Activated CD4-positive, CD25-positive, alpha-beta regulatory T cell treated with anti-CD3 and anti-CD28 coated beads, Interleukin-2, amount 50 U/mL, for 16 hours (primary cell): ENCODE data around the gene POU3F3.

Experiments used
- DNase-seq: peaks from one replicate; pipeline ENCODE4 v3.0.0-alpha.2; 2020; ENCODE audit warnings: low read depth, low spot score

The POU3F3 gene

DNA sequence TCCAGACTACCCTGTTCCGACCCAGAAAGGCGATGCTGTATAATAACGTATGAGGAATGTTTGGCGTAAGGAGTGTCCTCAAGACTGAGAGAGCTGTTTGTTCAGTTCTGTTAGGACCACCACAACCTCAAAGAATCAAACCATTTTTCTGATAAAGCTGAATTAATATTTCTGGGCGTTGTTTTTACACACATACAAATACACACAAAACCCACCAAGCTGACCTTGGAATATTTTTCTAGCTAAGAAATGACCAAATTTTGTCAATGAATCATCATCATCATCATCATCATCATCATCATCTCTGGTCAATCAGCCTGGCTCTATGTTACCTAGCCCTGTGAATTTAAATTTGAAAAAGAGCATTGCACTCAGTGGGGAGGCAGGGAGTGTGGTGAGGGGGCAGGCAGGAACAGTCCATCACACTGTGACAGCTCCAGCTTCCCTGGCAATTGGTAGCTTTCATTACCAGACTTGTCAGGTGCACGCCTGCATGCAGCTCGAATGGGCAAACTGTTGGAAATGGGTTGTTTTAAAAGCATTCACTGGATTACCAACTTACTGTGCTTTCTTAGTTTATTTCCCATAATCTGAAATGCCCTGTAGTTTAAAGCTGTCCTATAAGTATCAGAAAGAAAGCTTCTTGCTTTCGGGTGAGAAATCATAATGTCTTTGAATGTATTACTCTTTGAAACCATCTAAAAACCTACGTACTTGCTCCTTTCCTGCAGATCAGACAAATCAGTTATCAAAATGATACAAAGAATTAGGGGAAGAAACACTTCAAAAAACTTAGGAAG lies 6.9 kb upstream of the POU3F3 start:
- no peak for DNase-seq

DNA sequence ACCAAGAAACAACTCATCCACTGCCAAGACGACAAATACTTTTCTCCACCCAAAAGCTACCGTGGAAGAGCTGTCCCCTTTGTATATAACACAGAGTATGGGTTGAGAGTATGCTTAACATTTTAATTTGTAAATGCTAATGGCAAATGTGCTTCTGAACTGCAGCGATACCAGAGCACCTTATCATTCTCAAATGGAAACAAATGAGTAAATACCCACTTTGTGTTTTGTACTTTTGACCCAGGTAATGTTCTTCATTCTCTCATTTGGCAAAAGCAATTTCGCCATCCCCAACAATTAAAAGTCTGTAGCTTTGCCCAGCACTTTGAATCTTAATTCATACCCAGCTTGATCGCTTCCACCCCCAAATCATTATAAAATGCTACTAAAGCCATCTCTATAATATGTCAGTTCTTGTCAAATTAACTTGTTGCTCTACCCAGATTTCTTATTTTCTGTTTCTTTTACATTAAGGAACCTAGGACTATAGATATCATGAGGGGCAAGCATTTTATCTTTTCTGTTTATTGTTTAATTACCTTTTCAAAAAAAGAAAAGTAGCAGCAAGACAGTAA lies 6.2 kb upstream of the POU3F3 start:
- no peak for DNase-seq

DNA sequence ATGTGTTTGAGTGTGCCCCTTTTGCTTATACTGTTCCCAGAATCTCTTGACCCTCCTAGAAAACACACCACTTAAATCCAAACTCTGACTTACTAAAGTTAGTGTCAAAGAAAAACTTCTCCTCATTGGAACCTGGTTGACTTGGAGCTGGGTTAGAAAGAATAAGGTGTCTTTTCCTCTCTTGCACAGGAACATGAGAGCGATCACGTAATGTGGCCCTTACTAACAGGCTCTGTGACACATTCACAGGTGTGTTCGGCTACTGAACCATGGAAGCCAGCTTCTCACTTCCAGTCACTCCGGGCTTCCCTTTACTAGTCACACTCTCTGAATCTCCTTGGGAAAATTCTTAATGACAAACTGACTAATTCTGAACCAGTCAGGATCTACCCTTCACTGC lies 5.4 kb upstream of the POU3F3 start:
- no peak for DNase-seq

DNA sequence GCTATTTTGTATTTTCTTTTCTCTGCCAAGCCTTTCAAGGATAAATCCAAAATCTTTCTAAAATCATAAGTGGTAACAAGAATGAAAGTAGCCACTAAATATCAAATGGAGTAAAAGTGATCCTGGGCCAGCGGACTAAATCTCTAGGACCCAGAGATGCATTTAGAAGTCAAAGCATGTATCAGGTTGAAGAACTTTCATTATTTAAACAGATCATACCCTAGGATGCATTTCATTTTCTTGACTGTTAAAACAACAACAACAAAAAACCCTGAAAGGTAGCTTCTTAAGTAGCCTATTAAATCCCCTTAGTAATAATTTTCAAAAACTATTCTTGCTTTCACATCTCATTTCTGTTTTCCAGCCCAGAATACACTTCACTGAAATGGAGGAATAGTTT lies 4.8 kb upstream of the POU3F3 start:
- no peak for DNase-seq

DNA sequence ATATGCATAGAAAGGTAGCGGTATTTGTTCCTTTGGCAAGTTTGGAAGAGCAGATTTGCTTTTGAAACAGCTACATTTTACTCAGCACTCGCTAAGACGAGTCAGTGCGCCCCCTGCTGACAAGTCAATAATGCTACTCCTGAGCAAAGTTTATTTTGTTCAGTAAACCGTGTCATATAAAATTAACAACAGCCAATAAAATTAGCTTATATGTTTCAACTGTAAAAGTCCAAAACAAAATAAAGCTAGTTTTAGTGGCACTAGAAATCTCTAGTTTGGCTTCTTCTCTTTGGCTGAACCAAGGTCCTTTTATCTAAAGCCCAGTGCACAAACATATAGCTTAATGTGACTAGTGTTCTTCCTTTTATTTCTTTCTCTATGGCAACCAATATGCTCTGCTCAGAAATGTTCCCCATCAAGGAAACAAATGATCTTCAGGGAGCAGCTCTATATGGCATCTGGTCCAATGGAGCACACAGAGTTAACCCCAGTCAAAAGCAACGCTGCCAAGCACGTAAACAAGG lies 4.2 kb upstream of the POU3F3 start:
- DNase-seq, result no peak

DNA sequence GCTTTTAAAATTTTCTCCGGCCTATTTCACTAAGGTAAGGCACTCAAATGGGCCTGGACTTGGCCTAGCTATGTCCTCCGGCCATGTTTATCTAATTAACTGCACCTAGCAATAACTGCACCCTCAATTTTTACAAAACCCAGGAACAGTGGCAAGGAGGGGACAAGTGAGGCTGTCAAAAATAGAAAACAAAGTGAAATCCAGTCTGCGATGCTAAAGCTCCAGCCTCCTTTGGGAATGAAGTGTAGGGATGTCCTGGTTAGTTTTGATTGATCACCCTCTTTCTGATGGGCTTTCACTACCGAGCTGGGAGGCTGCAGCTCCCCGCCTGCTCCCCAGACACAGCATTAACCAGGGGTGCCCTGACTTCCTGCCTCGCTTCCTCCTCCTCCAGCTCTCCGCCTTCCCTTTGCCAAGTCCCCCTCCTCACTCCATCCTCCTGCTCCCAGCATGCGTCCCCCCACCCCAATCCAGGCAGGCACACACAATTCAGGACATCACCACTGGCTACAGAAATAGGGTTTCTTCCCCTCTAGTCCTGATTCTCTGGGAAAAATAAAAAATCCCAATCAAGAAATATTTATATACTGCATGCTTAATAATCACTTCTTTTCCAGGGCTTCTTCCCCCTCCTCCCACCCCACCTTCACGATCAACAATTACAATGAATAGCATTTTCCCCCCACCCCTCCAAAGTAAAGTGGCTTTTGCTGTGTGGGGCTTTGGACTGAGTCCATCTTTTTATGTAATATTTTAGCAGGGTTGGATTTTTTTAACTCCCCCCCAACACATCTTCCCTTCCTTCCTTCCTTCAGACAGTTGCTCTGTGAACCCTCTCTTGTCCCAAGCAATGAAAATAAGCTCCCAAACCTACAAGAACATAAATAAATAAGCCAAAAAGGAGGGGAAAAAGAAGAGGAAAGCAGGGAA lies 3.3 kb upstream of the POU3F3 start:
- DNase-seq, result no peak

DNA sequence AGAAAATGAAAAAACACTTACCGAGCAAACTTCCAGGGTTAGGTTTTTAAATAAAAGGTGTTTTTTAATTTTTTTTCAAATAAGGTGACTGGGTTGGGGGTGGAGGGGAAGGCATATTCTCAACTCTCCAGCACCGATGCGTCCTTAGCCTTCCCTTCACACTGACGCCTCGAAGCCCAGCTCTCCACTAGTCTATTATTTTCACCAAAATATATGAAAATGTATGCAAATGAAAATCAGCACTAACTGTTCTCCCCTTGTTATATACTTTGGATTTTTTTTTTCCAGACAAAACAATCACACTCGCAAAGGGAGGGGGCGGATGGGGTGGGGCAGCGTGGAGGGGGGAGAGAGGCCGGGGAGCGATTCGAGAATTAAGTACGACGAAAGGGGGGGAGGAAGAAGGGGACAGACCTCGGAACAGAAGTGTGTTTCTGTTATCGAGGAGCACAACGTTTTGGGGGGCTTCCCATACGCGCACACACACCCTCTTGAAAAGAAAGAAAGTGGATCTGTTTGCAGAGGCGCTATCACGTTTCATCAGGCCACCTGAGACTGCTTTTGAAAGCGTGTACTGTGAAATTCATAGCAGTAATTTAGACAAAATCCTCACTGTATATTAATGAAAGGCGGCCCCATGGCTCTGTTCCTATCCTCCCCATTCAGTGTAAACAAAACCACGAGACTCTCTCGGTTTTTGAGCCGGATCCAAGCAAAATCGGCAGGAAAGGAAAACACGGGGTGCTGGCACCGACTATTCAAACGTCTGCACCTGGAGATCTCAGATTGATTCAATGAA lies 2.4 kb upstream of the POU3F3 start:
- no peak for DNase-seq

DNA sequence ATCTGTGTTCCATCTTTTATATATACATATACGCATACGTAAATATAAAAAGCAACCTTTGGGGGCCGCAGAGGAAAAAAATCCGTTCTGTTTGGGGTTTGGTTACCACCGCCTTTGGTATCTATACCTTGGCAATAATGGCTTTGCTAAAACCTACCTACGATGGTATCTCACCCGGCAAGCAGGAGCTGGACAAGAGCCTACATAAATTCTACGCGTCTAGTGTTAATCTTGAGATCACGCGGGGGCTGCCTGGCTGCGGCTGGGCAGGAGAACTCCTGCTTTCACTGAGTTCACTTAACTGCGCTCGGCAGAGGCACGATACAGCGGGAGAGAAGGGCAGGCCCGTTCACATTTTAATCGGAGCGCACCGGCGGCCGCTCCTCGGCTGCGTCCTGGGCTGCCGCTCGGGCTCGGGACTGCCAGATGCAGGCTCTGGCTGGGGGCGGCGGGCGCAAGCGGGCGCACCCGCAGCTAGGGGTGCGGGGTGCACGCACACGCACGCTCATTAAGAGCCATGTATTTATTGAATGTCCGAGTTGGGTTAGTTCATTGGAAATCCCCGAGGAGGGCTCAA lies 1.7 kb upstream of the POU3F3 start:
- DNase-seq, result no peak

DNA sequence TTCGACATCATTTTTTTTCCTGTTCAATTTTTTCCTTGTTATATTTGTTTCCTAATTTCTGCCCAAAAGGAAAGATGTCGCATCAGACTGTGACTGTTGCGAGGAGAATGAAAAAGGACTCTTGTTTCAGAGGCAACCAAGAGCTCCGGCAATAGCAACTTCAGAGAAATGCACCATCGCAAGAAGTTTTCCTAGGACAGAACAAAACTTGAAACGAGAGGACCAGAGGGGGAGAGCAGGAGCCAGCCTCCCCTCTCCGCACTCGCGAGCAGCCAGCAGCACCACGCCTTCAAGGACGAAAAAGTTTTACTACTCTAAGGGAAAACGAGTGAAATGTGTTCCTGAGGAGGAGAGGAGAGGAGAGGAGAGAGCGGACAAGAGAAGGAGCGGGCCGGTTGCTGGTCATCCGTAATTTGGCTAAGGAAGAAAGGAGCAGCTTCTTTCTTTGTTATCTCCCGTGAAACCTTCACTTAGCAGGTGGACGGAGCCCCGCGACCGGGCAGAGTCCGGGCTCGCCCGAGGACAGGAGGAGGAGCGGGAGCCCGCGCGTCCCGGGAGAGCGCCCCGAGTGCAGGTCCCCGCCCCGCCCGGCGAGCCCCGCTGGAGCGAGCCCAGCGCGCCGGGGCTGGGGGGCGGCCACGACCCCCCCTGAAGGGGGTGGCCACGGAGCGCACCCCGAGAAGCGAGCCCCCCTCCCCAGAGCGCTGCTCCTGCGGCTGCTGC lies 744 bp downstream of the POU3F3 start:
- DNase-seq, result no peak

DNA sequence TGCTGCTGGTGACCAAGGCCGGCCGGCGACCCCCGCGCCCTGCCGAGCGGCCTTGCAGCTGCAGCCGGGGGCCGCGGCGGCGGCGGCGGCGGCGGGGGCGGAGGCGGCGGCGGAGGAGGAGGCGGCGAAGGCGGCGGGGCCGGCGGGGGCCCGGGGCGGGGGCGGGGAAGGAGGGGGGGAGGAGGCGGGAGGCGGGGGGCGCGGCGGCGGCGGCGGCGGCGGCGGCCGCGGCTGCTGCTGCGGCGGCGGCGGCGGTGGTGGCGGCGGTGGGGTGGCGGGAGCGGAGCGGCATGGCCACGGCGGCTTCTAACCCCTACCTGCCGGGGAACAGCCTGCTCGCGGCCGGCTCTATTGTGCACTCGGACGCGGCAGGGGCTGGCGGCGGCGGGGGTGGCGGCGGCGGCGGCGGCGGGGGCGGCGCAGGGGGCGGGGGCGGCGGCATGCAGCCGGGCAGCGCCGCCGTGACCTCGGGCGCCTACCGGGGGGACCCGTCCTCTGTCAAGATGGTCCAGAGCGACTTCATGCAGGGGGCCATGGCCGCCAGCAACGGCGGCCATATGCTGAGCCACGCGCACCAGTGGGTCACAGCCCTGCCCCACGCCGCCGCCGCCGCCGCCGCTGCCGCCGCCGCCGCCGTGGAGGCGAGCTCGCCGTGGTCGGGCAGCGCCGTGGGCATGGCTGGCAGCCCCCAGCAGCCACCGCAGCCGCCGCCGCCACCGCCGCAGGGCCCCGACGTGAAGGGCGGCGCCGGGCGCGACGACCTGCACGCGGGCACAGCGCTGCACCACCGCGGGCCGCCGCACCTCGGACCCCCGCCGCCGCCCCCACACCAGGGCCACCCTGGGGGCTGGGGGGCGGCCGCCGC lies 1.5 kb downstream of the POU3F3 start:
- DNase-seq, result no peak

DNA sequence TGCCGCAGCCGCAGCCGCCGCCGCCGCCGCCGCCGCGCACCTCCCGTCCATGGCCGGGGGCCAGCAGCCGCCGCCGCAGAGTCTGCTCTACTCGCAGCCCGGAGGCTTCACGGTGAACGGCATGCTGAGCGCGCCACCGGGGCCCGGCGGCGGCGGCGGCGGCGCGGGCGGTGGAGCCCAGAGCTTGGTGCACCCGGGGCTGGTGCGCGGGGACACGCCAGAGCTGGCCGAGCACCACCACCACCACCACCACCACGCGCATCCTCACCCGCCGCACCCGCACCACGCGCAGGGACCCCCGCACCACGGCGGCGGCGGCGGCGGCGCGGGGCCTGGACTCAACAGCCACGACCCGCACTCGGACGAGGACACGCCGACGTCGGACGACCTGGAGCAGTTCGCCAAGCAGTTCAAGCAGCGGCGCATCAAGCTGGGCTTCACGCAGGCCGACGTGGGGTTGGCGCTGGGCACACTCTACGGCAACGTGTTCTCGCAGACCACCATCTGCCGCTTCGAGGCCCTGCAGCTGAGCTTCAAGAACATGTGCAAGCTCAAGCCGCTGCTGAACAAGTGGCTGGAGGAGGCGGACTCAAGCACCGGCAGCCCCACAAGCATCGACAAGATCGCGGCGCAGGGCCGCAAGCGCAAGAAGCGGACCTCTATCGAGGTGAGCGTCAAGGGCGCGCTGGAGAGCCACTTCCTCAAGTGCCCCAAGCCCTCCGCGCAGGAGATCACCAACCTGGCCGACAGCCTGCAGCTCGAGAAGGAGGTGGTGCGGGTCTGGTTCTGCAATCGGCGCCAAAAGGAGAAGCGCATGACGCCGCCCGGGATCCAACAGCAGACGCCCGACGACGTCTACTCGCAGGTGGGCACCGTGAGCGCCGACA lies 2.4 kb downstream of the POU3F3 start:
- DNase-seq, result no peak

DNA sequence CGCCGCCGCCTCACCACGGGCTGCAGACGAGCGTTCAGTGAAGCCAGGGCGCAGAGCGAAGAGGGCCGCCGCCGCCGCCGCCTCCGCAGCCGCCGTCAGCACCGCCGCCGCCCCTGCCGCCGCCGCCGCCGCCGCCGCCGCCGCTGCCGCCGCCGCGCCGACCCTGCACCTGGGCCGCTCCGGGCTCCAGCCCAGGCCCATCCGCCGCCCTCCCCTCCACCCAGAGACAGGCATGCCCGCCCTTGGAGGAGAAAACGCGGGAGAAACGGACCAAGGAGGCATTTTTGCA lies 3.0 kb downstream of the POU3F3 start:
- DNase-seq, result no peak

DNA sequence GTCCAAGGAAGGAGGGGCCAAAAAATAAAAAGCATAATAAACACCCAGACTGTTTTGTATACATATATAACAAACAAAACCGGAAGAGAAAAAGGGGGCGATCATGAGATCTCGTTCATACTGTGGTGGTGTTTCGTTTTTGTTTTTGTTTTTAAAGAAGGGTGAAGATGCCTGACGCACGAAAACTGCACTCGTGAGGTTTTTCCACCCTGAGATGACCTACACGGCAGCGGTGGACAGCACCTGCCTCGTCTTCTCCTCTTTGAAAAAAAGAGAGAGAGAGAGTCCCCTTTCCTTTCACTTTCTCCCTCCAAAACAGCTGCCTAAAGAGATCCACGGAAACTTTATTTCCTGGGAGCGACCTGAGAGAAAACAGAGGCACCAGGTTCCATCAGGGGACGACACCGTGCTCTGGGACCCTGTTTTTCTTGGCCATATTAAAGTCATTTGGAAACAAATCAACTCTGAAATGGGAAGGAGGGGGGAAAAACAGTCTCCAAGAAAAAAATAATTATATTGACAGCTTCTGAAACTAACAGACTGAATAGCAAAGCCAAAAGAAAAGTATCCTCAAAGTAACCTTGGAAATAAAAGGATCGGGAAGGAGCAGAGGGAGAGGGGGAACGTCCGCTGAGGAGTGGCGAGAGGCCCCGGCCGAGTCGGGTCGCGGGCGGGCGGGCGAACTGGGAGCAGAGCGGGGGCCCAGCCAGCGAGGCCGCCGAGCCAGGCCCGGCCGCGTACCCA lies 3.5 kb downstream of the POU3F3 start:
- no peak for DNase-seq

DNA sequence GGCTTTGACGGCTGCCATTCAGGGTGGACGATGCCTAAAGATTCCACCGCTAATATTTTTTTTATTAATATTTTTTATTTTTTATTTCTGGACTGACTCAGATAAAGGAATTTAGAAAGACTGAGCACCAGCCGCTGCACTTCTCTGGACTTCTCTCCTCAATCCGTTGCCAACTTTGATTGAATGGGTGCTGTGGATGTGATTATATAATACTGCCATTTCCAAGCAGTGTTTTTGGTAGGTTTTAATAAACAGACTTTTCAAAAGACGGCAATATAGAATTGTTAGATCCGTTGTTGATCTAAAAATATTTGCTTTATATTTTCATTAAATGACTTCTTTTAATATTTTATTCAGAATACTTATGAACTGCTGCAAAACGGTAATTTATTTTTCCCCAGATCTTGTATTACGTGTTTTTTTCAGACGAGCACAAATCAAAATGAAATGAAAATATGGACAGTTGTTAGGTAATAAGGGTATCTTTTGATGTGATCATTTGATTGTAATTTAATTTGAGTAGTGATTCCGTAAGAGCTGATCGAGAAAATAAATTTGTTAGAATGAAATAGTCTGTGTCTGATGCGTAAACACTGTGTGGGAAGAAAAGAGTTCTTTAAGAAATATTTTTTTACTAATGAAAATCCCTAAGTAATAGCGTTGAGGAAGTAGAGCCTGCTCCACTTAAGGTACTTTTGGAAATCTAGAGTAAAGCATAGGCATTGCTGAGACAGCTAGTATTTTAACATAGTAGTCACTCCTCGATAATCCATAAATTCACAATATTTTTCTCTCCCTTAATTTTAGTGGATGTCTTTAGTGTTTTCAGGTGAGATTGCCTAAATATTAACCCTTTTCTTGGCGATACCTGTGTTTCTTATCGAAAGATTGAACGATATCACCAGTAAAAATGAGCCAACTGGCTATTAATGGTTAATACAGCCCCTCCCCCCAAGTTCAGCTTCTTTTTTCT lies 4.4 kb downstream of the POU3F3 start:
- DNase-seq, result no peak

DNA sequence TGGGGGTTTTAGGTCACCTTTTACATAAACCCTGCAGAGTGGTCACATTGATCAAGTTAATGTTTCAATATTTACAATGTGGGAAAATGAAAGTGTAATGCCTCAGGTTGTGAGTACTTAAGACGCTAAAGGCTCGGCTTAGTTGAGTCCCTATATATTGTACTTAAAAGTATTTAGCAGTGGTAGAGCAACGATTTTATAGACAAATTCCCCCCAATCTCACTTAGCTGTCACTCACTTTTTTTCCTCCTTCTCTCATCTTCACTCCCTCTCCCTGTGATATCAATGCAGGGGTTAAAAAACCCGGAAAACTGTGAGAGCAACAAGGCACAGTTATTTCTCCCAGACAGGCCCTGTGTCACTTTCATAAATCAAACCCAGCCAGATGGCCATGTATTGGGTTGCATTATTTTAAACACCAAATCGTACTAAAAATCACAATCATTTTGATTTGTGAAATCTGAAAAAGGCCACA lies 5.4 kb downstream of the POU3F3 start:
- DNase-seq, result no peak

DNA sequence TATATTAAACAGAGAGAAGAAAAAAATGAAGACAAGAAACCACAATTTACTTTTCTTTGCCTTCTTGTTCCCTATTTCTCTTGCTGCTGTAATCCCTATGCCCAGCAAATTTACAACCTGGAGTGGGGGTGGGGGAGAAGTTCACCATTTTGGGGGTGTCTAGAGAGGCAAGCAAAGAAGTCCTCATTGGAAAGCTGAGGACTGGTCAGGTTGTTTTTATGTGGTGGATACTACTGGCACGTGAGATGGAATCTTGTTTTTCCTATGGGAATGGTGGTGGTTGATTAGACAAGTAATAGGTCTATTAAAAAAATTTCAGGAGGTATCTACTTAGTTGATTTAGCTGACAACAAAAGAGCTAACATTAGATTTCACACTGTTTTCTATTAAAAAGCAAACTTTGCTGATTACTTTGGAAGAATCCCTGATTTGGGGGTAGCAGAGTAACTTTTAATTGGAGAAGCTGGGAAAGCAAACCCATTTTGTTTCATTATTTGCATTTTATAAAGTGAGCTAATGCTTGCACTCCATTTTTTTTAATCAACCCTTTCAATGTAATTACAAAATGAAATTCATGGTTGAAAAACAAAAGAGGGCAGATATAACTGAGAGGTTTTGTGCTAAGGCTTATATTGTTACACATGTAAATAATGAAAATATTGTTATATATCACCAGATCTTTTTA lies 6.0 kb downstream of the POU3F3 start:
- no peak for DNase-seq
